GM19452 (cell line): ENCODE data around the gene SORL1.
"Not testable (repeated sequence)": the region's sequence is repeated elsewhere in the genome, so short reads cannot be mapped to it uniquely, and the experiment has no call there.

Experiments used
- ATAC-seq: cut with Tn5 transposase; IDR thresholded peaks from one replicate; pipeline ENCODE4 v1.9.1; 2021; ENCODE audit not compliant: unreplicated experiment

SORL1 gene

DNA sequence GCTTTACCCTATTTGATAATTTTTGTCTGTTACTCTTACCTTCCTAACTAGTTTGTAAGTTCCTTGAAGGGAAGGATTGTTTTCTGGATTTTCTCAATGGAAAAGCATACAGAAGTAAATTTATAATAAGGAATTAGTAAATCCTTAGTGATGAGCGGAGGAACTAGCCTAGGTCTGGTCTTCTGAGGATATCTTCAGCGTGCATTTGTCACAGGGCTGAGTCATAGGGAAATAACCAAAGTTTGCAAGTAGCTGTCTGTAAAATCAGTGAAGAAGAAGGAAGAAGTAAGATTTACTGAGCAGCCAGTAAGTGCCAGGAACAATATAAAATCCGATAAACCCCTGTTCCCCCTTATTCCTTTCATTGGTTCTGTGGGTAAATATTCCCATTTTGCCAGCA lies 163.4 kb downstream of the SORL1 start:
- no peak for ATAC-seq

DNA sequence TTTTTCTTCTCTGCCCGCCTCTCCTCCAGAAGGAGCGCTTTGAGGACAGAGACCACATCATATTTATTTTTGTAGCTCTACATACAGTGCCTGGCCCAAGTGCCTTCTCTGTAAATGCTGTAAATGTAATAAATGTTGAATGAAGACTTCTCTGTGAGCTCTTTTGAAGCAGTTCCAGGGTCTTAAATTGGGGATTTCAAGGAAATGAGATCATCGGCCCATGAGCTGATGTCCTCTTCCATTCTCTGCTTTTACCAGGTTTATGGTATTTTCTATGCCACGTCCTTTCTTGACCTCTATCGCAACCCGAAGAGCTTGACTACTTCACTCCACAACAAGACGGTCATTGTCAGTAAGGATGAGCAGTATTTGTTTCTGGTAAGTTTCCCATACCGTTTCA lies 166.4 kb downstream of the SORL1 start:
- ATAC-seq, result no peak

DNA sequence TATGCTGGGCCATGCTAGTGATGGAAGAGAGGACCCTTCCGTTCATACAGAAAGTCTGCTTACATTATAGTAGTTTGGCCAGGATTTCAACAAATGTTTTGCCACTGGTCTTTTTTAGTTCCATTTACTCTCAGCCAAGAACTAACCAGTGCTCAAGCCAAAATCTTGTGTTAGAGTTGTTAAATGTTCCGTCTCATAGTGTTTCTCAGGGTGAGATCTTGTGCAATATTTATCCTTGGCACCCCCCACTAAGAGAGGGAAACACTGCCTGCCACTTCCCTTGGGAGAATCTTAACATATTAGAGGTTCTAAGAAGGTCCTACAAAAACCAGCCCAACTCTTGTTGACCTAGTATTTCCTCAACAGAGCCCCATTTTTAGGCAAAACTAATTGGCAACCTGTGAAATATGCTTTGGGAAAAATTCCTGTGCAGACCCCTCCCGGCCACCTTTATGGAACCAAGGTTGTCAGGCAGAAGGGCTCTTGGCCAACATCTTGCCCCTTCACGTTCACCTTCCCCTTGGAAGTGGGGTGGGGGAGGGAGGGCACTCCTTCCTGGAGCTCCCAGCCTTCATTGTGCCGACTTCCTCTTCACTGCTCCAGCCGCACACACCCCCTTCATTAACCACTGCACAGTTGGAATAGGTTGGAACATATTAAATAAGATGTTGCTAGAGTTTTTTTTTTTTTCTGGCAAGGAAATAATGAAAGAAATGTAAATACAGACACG lies 173.8 kb downstream of the SORL1 start:
- no peak for ATAC-seq

DNA sequence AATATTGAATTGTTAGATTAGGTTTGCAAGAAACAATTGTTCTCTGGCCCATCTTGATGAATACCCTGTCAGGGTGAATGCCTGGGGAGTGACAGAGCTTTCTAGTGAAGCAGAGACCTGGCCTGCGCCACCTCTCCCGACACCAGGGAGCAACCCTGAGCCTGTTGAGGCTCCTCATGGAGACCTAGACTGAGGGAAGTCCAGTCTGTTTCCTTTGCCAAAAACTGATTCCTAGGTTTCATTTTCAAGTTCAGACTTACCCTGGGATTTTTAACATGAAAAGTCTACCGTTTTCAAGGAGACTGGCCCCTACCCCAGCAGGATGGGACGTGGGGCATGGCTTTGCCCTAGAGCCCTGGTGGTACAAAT lies 174.4 kb downstream of the SORL1 start:
- no peak for ATAC-seq

DNA sequence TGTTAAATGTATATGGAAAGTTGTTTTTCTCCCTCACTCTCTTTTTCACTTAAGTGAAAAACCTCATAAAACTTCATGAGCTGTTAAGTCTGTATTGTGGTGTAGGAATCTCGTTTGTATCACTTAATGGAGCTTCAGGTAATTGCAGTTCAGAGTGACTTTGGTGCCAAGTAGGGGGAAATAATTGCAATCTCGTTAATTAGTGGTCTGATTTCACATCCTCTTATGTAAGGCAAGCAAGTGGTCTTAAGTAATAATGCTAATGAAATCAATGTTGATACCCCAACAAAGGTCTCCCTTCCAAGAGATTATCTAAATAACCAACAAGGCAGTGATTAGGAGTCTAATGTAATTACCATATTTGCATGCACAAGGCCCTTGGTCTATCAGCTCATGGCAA lies 174.9 kb downstream of the SORL1 start:
- no peak for ATAC-seq

DNA sequence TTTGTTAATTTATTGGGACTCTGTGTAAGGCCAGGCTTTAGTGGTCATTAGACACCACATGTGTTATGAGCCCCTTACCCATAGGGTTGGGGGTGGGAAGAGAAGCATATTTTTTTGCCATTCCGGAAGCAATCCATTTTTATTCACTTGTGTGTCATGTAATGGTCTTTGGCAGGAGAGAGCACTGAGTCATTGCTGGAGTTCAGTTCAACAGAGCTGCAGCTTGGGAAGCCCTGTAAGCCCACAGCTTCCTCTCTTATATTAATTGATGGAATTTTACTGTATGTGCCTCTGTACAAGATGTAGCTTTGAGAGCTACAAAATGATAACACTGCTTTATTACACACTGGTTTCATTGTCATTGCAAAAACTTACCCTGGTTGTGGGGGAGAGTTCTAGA lies 177.9 kb downstream of the SORL1 start:
- ATAC-seq, result no peak

DNA sequence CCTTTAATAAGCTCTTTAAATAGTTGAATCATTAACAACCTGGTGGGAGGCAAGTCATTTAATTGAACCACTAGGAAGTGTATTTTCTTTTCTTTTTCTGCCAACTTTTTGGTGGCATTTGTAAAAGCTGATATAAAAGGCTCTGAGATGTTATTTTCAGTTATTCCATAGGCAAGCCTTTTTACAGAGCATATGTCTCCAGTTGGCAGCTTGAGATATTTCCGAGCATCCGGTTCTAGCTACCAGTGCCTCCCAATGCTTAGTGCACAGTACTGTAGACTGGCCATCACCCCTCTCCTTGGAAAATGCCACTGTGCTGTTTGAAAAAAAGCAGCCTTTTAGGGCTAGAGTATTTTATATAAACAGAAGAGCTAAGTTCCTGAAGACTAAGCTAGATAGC lies 179.3 kb downstream of the SORL1 start:
- ATAC-seq, result no peak

DNA sequence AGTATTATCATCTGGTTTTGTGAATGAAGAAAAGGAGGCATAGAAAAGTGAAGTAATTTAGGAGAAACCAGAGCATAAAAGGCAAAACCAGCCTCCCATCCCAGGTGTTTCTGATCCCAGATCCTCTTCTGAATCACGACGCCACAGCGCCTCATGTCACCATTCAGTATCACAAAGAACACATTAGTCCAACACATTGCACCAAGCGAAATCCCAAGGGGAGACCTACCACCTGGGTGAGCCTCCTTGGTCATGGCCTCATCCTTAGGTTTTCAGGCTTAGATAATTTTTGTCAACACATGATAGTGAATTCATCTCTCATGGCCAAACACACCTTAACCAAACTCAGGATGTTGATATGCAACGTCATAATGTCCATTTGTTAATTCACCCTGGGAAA lies 182.2 kb downstream of the SORL1 start:
- no peak for ATAC-seq

DNA sequence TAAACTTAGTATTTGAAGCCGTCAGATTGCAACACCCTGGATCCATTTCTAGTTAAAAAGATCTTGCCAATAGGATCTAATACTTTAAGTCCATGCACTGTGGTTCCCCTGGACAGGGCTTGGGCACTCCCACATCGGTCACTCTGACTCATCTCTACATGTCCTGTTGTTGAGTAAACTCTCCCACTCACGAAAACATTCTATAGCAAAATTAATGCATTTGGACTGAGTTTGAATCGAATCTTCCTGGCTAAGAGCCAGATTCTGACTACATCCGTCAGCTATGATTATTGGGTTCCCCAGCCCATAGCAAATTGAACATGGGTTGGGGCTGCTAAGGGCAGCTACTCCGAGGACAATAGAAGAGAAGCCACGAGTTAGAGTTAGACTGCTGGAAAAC lies 182.8 kb downstream of the SORL1 start:
- no peak for ATAC-seq

DNA sequence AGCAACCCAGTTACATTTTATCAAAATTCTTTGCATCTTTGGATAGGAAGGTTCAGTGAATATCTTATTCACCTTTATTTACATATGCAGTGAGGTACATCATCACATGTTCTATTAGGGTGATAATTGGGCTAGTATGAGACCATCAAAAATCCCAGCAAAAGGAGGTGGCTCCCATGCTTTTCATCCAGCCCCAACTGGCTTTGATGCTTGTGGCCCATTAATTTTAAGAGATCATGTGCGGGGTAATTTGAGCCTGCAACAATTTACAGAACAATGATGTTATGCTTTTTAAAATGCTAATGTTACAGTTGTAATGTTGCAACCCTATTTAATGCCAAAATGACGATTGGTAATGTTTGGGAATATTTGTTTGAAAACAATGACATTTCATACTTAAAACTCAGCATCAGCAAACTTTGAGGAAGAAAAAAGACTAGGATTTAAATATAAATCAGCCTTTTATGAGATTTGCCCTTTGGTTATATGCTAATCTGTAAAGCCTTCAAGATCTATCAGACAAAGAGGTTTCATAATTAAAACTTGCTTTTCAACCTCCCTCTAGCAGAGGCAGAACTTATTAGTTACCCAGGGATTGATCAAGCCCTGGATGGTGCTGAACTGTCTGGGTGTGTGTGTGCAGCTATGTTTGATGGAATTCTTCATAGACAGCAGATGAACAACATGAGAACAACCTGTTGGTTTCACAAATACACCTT lies 184.1 kb downstream of the SORL1 start:
- ATAC-seq, result no peak

DNA sequence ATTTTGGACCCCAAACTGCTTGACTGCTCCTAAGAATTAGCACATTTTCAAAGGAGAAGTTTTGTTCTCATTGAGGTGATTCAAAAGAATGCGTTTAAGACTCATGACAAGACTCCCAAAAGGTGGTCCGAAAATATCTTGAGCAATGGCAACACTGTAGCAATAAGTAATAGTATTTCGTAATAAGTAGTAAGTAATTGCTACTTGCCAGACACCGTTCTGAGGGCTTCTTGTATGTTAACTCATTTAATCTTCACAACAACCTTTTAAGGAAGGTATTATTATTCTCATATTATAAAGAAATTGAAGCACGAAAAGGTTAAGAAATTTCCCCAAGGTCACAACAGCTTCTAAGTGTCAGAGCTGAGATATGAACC lies 184.7 kb downstream of the SORL1 start:
- no peak for ATAC-seq

DNA sequence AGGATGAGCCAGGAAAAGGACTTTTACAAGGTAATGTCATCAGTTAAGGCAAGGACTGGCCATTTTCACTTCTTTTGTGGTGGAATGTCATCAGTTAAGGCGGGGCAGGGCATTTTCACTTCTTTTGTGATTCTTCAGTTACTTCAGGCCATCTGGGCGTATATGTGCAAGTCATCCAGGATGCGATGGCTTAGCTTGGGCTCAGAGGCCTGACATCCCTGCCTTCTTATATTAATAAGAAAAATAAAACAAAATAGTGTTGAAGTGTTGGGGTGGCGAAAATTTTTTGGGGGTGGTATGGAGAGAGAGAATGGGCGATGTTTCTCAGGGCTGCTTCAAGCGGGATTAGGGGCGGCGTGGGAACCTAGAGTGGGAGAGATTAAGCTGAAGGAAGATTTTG lies 185.5 kb downstream of the SORL1 start:
- ATAC-seq, result not testable (repeated sequence)

DNA sequence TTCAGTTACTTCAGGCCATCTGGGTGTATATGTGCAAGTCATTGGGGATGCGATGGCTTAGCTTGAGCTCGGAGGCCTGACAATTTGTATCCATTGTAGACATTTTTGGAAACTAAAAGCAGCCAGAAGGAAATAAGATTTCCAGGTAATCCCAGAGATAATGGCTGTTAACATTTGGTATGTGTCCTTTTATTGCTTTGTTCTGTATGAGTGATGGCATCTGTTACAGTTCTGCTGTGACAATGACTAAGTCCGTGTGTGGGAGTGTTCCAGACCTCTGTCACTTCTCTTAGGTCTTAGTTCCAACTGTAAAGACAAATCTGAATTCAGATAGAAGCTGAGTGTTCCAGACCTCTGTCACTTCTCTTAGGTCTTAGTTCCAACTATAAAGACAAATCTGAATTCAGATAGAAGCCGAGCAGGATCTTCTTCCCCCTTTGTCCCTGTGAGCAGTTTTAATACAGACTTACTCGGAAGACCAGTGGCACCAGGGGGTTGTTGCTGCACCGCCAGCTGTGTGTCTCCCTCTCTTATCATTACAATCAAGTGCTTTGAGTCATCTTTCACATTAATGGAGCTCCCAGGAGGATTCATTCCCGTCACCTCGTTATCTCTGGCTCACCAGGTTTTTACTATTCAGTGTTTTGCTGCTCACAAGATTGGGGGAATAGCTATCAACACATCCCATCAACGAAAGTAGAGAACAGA lies 191.5 kb downstream of the SORL1 start:
- ATAC-seq, result no peak

DNA sequence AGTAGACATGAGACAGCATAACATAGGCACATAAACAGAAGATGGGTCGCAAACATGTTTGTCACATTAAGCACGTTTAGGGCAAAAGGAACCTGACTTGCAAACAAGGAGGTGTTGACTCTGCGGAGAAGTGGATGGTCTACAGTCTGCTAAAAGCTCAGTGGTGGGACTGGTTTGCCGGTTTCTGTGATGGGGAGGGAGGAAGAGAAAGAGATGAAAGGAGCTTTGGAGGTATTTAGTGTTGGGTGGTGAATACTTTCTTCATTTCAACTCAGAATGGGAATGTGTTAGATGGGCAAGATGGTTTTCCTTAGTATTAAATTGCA lies 192.0 kb downstream of the SORL1 start:
- no peak for ATAC-seq

DNA sequence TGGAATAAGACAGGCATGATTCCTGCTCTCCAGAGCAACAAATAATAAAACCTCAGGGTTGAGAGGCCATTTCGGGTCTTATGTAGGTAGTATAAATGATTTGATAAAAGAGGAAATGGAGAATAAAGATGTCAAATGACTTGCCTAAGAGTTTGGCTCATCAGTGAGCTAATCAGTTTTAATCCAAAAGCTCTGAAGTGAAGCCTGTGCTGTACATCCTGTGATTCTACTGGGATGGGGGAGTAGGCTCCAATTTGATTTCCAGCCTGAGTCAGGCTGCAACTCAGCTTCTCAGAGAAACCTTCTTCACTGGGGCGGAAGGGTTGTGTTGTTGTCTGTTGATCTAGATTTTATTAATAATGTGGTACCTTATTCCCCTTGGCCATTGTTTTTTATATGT lies 192.9 kb downstream of the SORL1 start:
- no peak for ATAC-seq

DNA sequence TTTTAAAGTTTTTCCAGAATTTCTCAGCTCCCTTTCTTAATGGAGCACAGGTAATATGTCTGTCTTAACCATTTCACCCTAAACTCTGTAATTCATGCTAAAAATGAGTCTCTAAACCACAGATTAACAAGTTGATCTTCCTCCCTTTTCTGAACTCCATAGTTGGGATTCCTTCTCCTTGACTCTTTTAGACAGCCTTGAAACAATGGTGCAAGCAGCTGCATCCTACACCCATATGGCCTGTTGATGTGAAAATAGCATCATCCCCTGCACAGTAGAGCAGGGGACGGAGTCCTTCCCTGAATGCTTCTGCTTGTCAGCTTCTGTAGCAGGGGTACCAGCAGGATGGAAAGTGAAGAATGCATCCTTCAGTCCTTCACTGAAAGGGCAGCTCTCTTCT lies 193.5 kb downstream of the SORL1 start:
- no peak for ATAC-seq

DNA sequence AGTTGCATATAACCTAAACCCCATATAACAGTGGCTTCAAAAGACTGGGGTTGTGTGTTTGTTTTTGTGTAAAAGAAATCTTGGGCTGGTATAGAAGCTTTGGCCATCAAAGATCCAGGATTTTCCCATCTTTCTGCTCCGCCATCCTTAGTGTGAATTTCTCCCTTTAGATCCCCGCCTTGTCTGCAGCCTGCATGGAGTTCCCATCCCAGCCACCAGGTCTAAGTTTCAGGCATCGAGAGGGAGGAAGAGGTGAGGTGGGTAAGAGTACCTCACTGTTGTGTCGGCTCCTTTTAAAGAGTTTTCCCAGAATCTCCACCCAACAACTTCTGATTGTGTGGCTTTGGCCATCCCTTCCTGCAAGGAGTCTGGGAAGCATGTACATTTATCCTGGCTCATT lies 196.2 kb downstream of the SORL1 start:
- ATAC-seq, result no peak

DNA sequence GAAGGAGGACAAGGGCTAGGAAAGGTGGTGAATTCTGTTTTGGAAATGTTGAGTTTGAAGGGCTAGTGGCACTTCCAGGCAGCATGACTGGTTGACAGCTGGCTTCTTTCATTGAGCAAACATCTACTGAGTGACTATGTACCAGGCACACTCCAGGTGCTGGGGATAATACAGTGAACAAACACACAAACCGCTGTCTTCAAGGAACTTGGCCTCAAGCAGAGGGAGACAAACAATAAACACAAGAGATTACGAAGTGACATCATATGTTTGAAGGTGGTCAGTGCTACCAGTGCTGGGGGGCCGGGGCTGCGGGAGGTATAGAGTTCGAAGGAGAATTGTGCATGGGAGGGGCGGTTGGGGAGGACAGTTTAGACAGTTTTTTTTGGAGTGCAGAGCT lies 197.7 kb downstream of the SORL1 start:
- ATAC-seq, result no peak

DNA sequence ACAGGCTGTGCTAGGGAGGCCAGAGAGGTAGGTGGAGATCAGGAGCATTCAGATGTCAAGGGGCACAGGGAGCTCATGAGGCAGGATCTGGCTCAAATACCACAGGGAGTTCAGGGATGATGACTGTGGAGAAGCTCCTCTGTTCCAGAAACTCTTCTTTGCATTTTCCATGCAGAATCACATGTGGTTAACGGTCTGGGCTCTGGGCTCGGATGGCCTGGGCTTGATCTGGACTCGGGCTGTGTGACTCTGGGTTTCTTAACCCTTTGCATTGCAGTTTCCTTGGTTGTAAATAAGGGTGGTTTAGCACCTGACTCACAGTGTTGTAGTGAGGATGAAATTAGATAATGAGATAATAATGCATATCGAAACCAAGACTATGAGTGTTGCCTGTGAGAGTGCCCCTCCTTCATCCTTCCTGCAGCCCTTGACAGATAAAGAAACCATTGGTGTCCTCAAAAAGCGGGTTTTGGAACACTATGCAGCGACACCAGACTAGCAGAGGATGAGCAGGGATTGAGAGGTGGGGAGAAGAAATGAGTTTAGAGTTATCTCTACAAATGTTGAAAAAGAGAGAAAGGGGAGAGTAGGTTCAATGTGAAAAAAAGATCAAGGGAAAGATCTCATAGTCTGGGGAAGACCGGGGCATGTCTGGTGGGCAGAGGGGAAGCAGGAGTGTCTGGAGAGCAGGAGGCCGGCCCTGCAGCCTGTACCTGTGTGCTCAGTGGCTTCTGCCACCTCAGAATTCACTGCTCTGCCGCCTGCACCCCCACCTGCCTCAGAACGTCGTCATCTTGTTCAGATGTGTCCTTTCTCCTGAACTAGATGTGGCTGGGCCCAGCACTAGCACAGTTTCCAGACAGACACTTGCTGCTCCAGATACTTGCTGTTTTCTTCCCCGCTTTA lies 198.5 kb downstream of the SORL1 start:
- no peak for ATAC-seq

DNA sequence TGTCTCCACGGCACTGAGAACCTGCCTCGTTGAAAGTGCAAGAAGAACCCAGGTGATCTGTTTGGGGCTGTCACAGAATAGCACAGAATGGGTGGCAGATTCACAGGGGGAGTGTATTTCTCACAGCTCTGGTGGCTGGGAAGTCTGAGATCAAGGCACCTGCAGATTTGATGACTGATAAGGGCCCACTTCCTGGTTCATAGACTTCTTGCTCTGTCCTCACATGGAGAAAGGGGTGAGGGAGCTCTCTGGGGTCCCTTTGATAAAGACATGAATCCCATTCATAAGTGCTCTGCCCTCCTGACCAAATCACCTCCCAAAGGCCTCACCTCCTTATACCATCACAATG lies 199.1 kb downstream of the SORL1 start:
- no peak for ATAC-seq

DNA sequence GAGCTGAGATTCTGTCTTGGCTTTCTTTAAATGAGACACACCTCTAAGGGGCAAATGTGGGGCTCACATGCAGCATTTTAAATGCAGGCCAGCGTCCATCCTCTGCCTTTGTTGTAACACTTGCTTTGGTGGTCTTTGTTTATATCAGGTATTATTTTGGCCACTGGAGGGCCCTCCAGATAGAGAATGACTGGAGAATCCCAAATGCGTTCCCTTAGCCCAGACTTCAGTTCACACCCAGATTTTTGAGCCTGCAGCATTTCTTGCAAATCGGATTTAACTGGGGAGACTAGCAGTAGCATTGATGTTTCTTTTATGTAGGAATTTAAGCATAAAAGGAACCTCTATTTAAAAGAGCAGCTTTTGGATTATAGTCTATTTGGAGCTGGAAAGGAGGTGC lies 200.9 kb downstream of the SORL1 start:
- ATAC-seq, result no peak
